HEK293 (cell line): Measurements from ENCODE around the gene LY6G6F.

ENCODE experiments used
- CTCF ChIA-PET: fragments of 350-600 bp; formaldehyde crosslinking; extraction: SDS; loops from one replicate; lab custom pipeline; 2021; ENCODE audit warnings: antibody characterized with exemption; lab: Yijun Ruan, JAX
- POLR2A ChIA-PET: fragments of 300-600 bp; formaldehyde crosslinking; extraction: SDS; loops from one replicate; lab custom pipeline; 2020; ENCODE audit warnings: antibody characterized with exemption, inconsistent platforms; lab: Yijun Ruan, JAX
- H3K27ac ChIP-seq: fragments of 200-500 bp; sonication (Bioruptor generic); 2 replicates; pipeline ENCODE4 v1.5.1; 2014; ENCODE audit warnings: low read depth, low read length, control low read depth, inconsistent platforms; ENCODE audit errors: extremely low read depth
- H3K36me3 ChIP-seq, 2 experiments: fragments of 200-500 bp in 1 of 2; sonication (Bioruptor generic) in 1 of 2; 1 replicate in 1 of 2; 2 replicates in 1 of 2; pipeline ENCODE4 v1.5.1; 2014 to 2017; ENCODE audit warnings: inconsistent platforms in 2 of 2, low read length in 2 of 2; ENCODE audit not compliant: control insufficient read depth in 2 of 2, insufficient read depth in 1 of 2
- H3K4me1 ChIP-seq: fragments of 200-500 bp; sonication (Bioruptor generic); 2 replicates; pipeline ENCODE4 v1.5.1; 2014; ENCODE audit warnings: mild to moderate bottlenecking, low read length, inconsistent platforms; ENCODE audit not compliant: control insufficient read depth, insufficient read depth
- H3K4me3 ChIP-seq: 2 replicates; pipeline ENCODE4 v1.5.1; 2011; ENCODE audit warnings: low read depth, mild to moderate bottlenecking, control low read depth, low read length, moderate library complexity
- H3K9me3 ChIP-seq: fragments of 200-500 bp; sonication (Bioruptor generic); 2 replicates; pipeline ENCODE4 v1.5.1; 2014; ENCODE audit warnings: low read depth, low read length, inconsistent platforms; ENCODE audit not compliant: control insufficient read depth, insufficient read depth
- BCL11A ChIP-seq: fragments of 450-650 bp; formaldehyde crosslinking; IDR thresholded peaks from 2 replicates; pipeline ENCODE4 v1.5.1; 2016; ENCODE audit warnings: low read depth, missing biosample characterization, missing genetic modification characterization
- GLIS1 ChIP-seq: fragments of 450-650 bp; formaldehyde crosslinking; IDR thresholded peaks from 2 replicates; pipeline ENCODE4 v1.5.1; 2016; ENCODE audit warnings: missing biosample characterization, missing genetic modification characterization
- KLF16 ChIP-seq: fragments of 450-650 bp; formaldehyde crosslinking; IDR thresholded peaks from 2 replicates; pipeline ENCODE4 v1.5.1; 2017; ENCODE audit warnings: missing biosample characterization, missing genetic modification characterization
- MYNN ChIP-seq: fragments of 450-650 bp; formaldehyde crosslinking; IDR thresholded peaks from 2 replicates; pipeline ENCODE4 v1.5.1; 2016; ENCODE audit warnings: missing biosample characterization, missing genetic modification characterization, borderline replicate concordance
- REPIN1 ChIP-seq: fragments of 450-650 bp; formaldehyde crosslinking; IDR thresholded peaks from 2 replicates; pipeline ENCODE4 v1.5.1; 2017; ENCODE audit warnings: missing biosample characterization, missing genetic modification characterization, low read depth
- SETDB1 ChIP-seq: IDR thresholded peaks from one replicate; pipeline ENCODE4 v1.6.1; 2017; ENCODE audit warnings: mild to moderate bottlenecking, low read length, moderate library complexity, mixed read lengths; ENCODE audit not compliant: insufficient read length
- ZBTB20 ChIP-seq: fragments of 450-650 bp; formaldehyde crosslinking; IDR thresholded peaks from 2 replicates; pipeline ENCODE4 v1.5.1; 2016; ENCODE audit warnings: missing biosample characterization, missing genetic modification characterization
- ZFP69B ChIP-seq: fragments of 450-650 bp; formaldehyde crosslinking; IDR thresholded peaks from 2 replicates; pipeline ENCODE4 v1.5.1; 2016; ENCODE audit warnings: missing biosample characterization, missing genetic modification characterization
- ZNF133 ChIP-seq: fragments of 450-650 bp; formaldehyde crosslinking; IDR thresholded peaks from 2 replicates; pipeline ENCODE4 v1.5.1; 2016; ENCODE audit warnings: missing biosample characterization, missing genetic modification characterization
- ZNF169 ChIP-seq: fragments of 450-650 bp; formaldehyde crosslinking; IDR thresholded peaks from 2 replicates; pipeline ENCODE4 v1.5.1; 2016; ENCODE audit warnings: missing biosample characterization, missing genetic modification characterization
- ZNF292 ChIP-seq: fragments of 450-650 bp; formaldehyde crosslinking; IDR thresholded peaks from 2 replicates; pipeline ENCODE4 v1.5.1; 2016; ENCODE audit warnings: low read depth, missing biosample characterization, missing genetic modification characterization, borderline replicate concordance
- ZNF366 ChIP-seq: fragments of 450-650 bp; formaldehyde crosslinking; conservative IDR thresholded peaks from 2 replicates; pipeline ENCODE4 v1.5.1; 2016; ENCODE audit warnings: missing biosample characterization, missing genetic modification characterization
- ZNF404 ChIP-seq: fragments of 450-650 bp; formaldehyde crosslinking; IDR thresholded peaks from 2 replicates; pipeline ENCODE4 v1.5.1; 2017; ENCODE audit warnings: missing biosample characterization, missing genetic modification characterization
- ZNF529 ChIP-seq: fragments of 450-650 bp; formaldehyde crosslinking; IDR thresholded peaks from 2 replicates; pipeline ENCODE4 v1.5.1; 2017; ENCODE audit warnings: missing genetic modification characterization, missing biosample characterization; ENCODE audit not compliant: insufficient replicate concordance
- ZNF623 ChIP-seq: fragments of 450-650 bp; formaldehyde crosslinking; IDR thresholded peaks from 2 replicates; pipeline ENCODE4 v1.5.1; 2016; ENCODE audit warnings: missing biosample characterization, missing genetic modification characterization
- ZNF664 ChIP-seq: fragments of 450-650 bp; formaldehyde crosslinking; IDR thresholded peaks from 2 replicates; pipeline ENCODE4 v1.5.1; 2016; ENCODE audit warnings: missing biosample characterization, missing genetic modification characterization
- ZNF785 ChIP-seq: fragments of 450-650 bp; formaldehyde crosslinking; IDR thresholded peaks from 2 replicates; pipeline ENCODE4 v1.5.1; 2016; ENCODE audit warnings: missing biosample characterization, missing genetic modification characterization
- ZNF830 ChIP-seq: fragments of 450-650 bp; IDR thresholded peaks from 2 replicates; pipeline ENCODE4 v1.5.0; 2018; ENCODE audit warnings: missing biosample characterization, missing genetic modification characterization, low read depth, mild to moderate bottlenecking, moderate library complexity
- ZNF843 ChIP-seq: fragments of 450-650 bp; formaldehyde crosslinking; IDR thresholded peaks from 2 replicates; pipeline ENCODE4 v1.5.1; 2016; ENCODE audit warnings: missing biosample characterization, missing genetic modification characterization
- TF ChIP-seq, protein P1 (sequence below): fragments of 450-650 bp; formaldehyde crosslinking; IDR thresholded peaks from 2 replicates; pipeline ENCODE4 v1.5.1; 2016; ENCODE audit warnings: missing biosample characterization, missing genetic modification characterization
- TF ChIP-seq, protein P2 (sequence below): fragments of 450-650 bp; formaldehyde crosslinking; IDR thresholded peaks from 2 replicates; pipeline ENCODE4 v1.5.1; 2016; ENCODE audit warnings: missing biosample characterization, missing genetic modification characterization, low read depth
- TF ChIP-seq, protein P3 (sequence below): fragments of 450-650 bp; formaldehyde crosslinking; IDR thresholded peaks from 2 replicates; pipeline ENCODE4 v1.5.1; 2016; ENCODE audit warnings: missing biosample characterization, missing genetic modification characterization
- TF ChIP-seq, protein P4 (sequence below): fragments of 450-650 bp; formaldehyde crosslinking; IDR thresholded peaks from 2 replicates; pipeline ENCODE4 v1.5.1; 2016; ENCODE audit warnings: missing biosample characterization, missing genetic modification characterization, borderline replicate concordance
- TF ChIP-seq, protein P5 (sequence below): fragments of 450-650 bp; formaldehyde crosslinking; IDR thresholded peaks from 2 replicates; pipeline ENCODE4 v1.5.1; 2016; ENCODE audit warnings: missing biosample characterization, missing genetic modification characterization
- TF ChIP-seq, protein P6 (sequence below): fragments of 450-650 bp; formaldehyde crosslinking; IDR thresholded peaks from 2 replicates; pipeline ENCODE4 v1.5.1; 2016; ENCODE audit warnings: missing biosample characterization, missing genetic modification characterization

Gene LY6G6F

DNA sequence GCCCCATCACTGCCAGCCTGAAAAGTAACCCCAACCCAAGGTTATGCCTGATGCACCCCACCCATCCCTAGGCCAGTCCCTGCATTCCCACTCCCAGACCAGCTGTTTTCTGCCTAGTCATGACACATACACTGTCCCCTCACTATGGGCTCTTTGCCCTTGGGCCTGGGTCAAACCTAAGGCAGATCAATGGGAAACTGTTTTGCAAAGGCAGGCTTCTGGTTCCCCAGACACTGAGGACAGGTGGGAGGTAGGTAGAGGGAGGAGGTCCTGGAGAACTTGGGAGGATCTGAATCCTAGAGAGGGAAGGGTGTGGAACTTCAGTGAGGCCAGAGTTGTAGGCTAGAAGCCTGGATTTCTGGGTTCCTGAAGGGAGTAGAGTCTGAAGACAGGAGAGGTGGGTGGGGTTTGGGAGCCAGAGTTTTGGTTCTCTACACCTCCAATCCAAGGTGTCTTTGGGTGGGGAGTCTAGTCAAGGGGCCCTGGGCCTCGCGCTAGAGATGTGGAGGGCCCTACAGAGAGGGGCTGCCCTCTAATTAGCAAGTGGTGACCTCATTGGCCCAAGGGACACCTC, 27.7 kb downstream of the LY6G6F start (continued):
- TF ChIP-seq, protein P1, sequence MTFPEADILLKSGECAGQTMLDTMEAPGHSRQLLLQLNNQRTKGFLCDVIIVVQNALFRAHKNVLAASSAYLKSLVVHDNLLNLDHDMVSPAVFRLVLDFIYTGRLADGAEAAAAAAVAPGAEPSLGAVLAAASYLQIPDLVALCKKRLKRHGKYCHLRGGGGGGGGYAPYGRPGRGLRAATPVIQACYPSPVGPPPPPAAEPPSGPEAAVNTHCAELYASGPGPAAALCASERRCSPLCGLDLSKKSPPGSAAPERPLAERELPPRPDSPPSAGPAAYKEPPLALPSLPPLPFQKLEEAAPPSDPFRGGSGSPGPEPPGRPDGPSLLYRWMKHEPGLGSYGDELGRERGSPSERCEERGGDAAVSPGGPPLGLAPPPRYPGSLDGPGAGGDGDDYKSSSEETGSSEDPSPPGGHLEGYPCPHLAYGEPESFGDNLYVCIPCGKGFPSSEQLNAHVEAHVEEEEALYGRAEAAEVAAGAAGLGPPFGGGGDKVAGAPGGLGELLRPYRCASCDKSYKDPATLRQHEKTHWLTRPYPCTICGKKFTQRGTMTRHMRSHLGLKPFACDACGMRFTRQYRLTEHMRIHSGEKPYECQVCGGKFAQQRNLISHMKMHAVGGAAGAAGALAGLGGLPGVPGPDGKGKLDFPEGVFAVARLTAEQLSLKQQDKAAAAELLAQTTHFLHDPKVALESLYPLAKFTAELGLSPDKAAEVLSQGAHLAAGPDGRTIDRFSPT (tag by site-specific recombination): no peak
- TF ChIP-seq, protein P2, sequence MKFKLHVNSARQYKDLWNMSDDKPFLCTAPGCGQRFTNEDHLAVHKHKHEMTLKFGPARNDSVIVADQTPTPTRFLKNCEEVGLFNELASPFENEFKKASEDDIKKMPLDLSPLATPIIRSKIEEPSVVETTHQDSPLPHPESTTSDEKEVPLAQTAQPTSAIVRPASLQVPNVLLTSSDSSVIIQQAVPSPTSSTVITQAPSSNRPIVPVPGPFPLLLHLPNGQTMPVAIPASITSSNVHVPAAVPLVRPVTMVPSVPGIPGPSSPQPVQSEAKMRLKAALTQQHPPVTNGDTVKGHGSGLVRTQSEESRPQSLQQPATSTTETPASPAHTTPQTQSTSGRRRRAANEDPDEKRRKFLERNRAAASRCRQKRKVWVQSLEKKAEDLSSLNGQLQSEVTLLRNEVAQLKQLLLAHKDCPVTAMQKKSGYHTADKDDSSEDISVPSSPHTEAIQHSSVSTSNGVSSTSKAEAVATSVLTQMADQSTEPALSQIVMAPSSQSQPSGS (tag by site-specific recombination): peak; percentile 90
- TF ChIP-seq ZNF830 (tag by site-specific recombination) (no peak), REPIN1 (tag by site-specific recombination) (no peak), ZNF529 (no peak), ZNF404 (tag by site-specific recombination) (no peak), MYNN (tag by site-specific recombination) (no peak), ZNF366 (tag by site-specific recombination) (no peak), GLIS1 (no peak), SETDB1 (no peak), ZNF133 (tag by site-specific recombination) (no peak), ZNF785 (tag by site-specific recombination) (no peak), ZNF623 (no peak), ZNF664 (tag by site-specific recombination) (no peak)
- TF ChIP-seq, protein P3, sequence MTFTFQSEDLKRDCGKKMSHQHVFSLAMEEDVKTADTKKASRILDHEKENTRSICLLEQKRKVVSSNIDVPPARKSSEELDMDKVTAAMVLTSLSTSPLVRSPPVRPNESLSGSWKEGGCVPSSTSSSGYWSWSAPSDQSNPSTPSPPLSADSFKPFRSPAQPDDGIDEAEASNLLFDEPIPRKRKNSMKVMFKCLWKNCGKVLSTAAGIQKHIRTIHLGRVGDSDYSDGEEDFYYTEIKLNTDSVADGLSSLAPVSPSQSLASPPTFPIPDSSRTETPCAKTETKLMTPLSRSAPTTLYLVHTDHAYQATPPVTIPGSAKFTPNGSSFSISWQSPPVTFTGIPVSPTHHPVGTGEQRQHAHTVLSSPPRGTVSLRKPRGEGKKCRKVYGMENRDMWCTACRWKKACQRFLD (tag by site-specific recombination): no peak
- TF ChIP-seq, protein P4, sequence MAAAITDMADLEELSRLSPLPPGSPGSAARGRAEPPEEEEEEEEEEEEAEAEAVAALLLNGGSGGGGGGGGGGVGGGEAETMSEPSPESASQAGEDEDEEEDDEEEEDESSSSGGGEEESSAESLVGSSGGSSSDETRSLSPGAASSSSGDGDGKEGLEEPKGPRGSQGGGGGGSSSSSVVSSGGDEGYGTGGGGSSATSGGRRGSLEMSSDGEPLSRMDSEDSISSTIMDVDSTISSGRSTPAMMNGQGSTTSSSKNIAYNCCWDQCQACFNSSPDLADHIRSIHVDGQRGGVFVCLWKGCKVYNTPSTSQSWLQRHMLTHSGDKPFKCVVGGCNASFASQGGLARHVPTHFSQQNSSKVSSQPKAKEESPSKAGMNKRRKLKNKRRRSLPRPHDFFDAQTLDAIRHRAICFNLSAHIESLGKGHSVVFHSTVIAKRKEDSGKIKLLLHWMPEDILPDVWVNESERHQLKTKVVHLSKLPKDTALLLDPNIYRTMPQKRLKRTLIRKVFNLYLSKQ: no peak

DNA sequence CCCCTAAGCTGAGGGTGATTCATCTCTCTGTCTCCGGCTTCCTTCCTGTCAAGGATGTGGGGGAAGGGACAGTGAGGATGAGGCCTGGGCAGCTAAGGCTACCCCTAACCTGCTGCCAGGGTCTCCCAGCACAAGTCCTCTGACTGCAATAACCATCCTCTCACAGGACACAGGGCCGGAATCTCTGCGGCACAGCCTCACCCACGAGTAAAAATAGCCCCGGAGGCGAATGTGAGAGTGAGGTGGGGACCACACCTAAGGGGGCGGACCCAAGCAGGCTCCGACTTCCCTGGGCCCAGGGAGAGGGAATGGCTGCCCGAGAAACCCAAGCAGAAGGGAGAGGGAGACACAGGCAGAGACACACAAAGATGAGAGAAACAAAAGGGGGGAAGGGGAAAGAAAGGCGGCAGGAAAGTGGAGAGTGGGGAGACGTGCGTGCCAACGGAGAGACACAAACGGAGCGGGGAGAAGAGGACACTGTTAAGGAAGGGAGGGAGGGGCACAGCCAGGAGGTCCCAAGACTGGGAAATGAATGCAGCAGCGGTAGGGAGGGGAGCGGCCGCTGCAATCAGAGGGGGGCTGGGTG, 28.2 kb downstream of the LY6G6F start:
- POLR2A ChIA-PET: interaction anchor here (0.7 to 6.8 kb wide), 21 partner anchors 10 to 1490 kb away, joined by 3 to 102 read pairs (median 4); partner anchors contain the start of genes ABHD16A, BAG6, C6orf47 and GPANK1
- Histone ChIP-seq H3K4me1 (peaks cover 30% of the 10 kb centered on the region), H3K9me3 (no peaks in the 10 kb centered on the region), H3K4me3 (peak overlapping the region; percentile 64), H3K27ac (peak overlapping the region; percentile 52), H3K36me3 (peaks cover 12 to 39% of the 10 kb centered on the region in 2 experiments; a peak in 2 of 3 replicates)
- CTCF ChIA-PET: interaction anchor here (0.7 to 2.7 kb wide), 5 partner anchors 35 to 129 kb away, joined by 3 to 24 read pairs (median 7); partner anchors contain the start of gene LSM2
- TF ChIP-seq, protein P5, sequence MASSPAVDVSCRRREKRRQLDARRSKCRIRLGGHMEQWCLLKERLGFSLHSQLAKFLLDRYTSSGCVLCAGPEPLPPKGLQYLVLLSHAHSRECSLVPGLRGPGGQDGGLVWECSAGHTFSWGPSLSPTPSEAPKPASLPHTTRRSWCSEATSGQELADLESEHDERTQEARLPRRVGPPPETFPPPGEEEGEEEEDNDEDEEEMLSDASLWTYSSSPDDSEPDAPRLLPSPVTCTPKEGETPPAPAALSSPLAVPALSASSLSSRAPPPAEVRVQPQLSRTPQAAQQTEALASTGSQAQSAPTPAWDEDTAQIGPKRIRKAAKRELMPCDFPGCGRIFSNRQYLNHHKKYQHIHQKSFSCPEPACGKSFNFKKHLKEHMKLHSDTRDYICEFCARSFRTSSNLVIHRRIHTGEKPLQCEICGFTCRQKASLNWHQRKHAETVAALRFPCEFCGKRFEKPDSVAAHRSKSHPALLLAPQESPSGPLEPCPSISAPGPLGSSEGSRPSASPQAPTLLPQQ: peak; percentile 99
- TF ChIP-seq, protein P6, sequence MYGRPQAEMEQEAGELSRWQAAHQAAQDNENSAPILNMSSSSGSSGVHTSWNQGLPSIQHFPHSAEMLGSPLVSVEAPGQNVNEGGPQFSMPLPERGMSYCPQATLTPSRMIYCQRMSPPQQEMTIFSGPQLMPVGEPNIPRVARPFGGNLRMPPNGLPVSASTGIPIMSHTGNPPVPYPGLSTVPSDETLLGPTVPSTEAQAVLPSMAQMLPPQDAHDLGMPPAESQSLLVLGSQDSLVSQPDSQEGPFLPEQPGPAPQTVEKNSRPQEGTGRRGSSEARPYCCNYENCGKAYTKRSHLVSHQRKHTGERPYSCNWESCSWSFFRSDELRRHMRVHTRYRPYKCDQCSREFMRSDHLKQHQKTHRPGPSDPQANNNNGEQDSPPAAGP: peak; percentile 78
- TF ChIP-seq ZBTB20 (peak; percentile 92), BCL11A (tag by site-specific recombination) (0 out of 2 replicates have a peak, but pooled peaks have one; percentile 47), ZNF292 (no peak), ZFP69B (tag by site-specific recombination) (peak; percentile 99), KLF16 (tag by site-specific recombination) (peak; percentile 69; the same call in 1 of the 2 replicates), ZNF169 (no peak), ZNF843 (tag by site-specific recombination) (peak; percentile 46)
- TF ChIP-seq, protein P1 (tag by site-specific recombination): peak; percentile 88
